ENCODE data around the gene PLIN4. TPM values are rescaled to one million over a fixed set of nuclear protein-coding genes. Genes with fewer than 3 reads are reported as not detected.
"Not testable (repeated sequence)": the region's sequence is repeated elsewhere in the genome, so short reads cannot be mapped to it uniquely, and the experiment has no call there.

Gene PLIN4
- total RNA-seq, 1 donor from 2014 or later = under 0.01 TPM

GRCh38 chr19:4529924-4530522 lies 11.7 kb upstream of the PLIN4 start:
- DNase-seq (ENCODE audit: low spot score in 2 of 2) = no peak
- no peak for FAIRE-seq

GRCh38 chr19:4528843-4529242 lies 10.6 kb upstream of the PLIN4 start:
- DNase-seq (ENCODE audit: low spot score in 2 of 2) (no peak), FAIRE-seq (no peak)

GRCh38 chr19:4527377-4527776 lies 9.1 kb upstream of the PLIN4 start:
- not testable (repeated sequence) for FAIRE-seq; DNase-seq (ENCODE audit: low spot score in 2 of 2)

- DNase-seq (ENCODE audit: low spot score in 2 of 2) = no peak
- FAIRE-seq = no peak
These were observed 7.3 kb upstream of the PLIN4 start for GRCh38 chr19:4525563-4526002.

- peak in 1 of 2 donors; percentile 61 for DNase-seq (ENCODE audit: low spot score in 2 of 2)
- FAIRE-seq = no peak
These were observed 6.7 kb upstream of the PLIN4 start for GRCh38 chr19:4524808-4525562.

GRCh38 chr19:4523306-4524110 lies 5.2 kb upstream of the PLIN4 start:
- DNase-seq (ENCODE audit: low spot score in 2 of 2) (peak in 1 of 2 donors; percentile 65), FAIRE-seq (no peak)

- DNase-seq (ENCODE audit: low spot score in 2 of 2) (no peak), FAIRE-seq (no peak)
These were observed 4.2 kb upstream of the PLIN4 start for GRCh38 chr19:4522291-4523002.

- no peak for FAIRE-seq
- DNase-seq (ENCODE audit: low spot score in 2 of 2) = no peak
These were observed 3.6 kb upstream of the PLIN4 start for GRCh38 chr19:4521888-4522242.

- no peak for FAIRE-seq
- DNase-seq (ENCODE audit: low spot score in 2 of 2) = no peak
These were observed 3.0 kb upstream of the PLIN4 start for GRCh38 chr19:4521170-4521887.

- FAIRE-seq = no peak
- no peak for DNase-seq (ENCODE audit: low spot score in 2 of 2)
These were observed 1.4 kb upstream of the PLIN4 start for GRCh38 chr19:4519521-4520277.

GRCh38 chr19:4519172-4519496 lies 848 bp upstream of the PLIN4 start:
- FAIRE-seq = no peak
- no peak for DNase-seq (ENCODE audit: low spot score in 2 of 2)

- no peak for DNase-seq (ENCODE audit: low spot score in 2 of 2)
These were observed 732 bp downstream of the PLIN4 start for GRCh38 chr19:4517451-4518057.

GRCh38 chr19:4516939-4517300 lies 1.4 kb downstream of the PLIN4 start:
- no peak for FAIRE-seq
- no peak for DNase-seq (ENCODE audit: low spot score in 2 of 2)

More at GRCh38 chr19:4517451-4518057, 732 bp downstream of the PLIN4 start:
- no peak for FAIRE-seq

- no peak for DNase-seq (ENCODE audit: low spot score in 2 of 2)
- no peak for FAIRE-seq
These were observed 1.9 kb downstream of the PLIN4 start for GRCh38 chr19:4516199-4516938.

- FAIRE-seq = no peak
- no peak for DNase-seq (ENCODE audit: low spot score in 2 of 2)
These were observed 2.6 kb downstream of the PLIN4 start for GRCh38 chr19:4515732-4516131.

- FAIRE-seq = no peak
- no peak for DNase-seq (ENCODE audit: low spot score in 2 of 2)
These were observed 5.0 kb downstream of the PLIN4 start for GRCh38 chr19:4513248-4513647.

GRCh38 chr19:4512070-4512469 lies 6.2 kb downstream of the PLIN4 start:
- DNase-seq (ENCODE audit: low spot score in 2 of 2) (no peak), FAIRE-seq (no peak)

- FAIRE-seq (no peak), DNase-seq (ENCODE audit: low spot score in 2 of 2) (no peak)
These were observed 6.8 kb downstream of the PLIN4 start for GRCh38 chr19:4511300-4512054.
